OCI-LY7 (cell line): ENCODE measurements around the gene DNM2.

Experiments used
- CTCF ChIP-seq: fragments of 200-600 bp; sonication (generic); conservative IDR thresholded peaks from 2 replicates; pipeline ENCODE4 v1.5.1; 2014; ENCODE audit warnings: mild to moderate bottlenecking, antibody characterized with exemption, low read length, moderate library complexity, mixed read lengths
- EZH2phosphoT487 ChIP-seq: fragments of 200-600 bp; sonication (generic); IDR thresholded peaks from 2 replicates; pipeline ENCODE4 v1.6.1; 2018; ENCODE audit warnings: low read depth, borderline replicate concordance, mild to moderate bottlenecking, mixed run types, antibody characterized with exemption, low read length, moderate library complexity, mixed read lengths

- TF ChIP-seq EZH2phosphoT487 (no peak), CTCF (no peak)
Observed at GRCh38 chr19:10744253-10744798, 26.4 kb downstream of the DNM2 start.
